PC-9 (cell line): ENCODE measurements around the gene ARID5A.
"Not testable (repeated sequence)": the region's sequence is repeated elsewhere in the genome, so short reads cannot be mapped to it uniquely, and the experiment has no call there.

ENCODE experiments used
- CTCF ChIP-seq: fragments of 200-600 bp; sonication (generic); conservative IDR thresholded peaks from 2 replicates; pipeline ENCODE4 v1.6.1; 2017; ENCODE audit warnings: mixed run types, antibody characterized with exemption, mild to moderate bottlenecking, moderate library complexity
- EZH2 ChIP-seq: fragments of 200-600 bp; sonication (generic); IDR thresholded peaks from 2 replicates; pipeline ENCODE4 v1.8.0; 2017; ENCODE audit warnings: antibody characterized with exemption, low read depth

DNA sequence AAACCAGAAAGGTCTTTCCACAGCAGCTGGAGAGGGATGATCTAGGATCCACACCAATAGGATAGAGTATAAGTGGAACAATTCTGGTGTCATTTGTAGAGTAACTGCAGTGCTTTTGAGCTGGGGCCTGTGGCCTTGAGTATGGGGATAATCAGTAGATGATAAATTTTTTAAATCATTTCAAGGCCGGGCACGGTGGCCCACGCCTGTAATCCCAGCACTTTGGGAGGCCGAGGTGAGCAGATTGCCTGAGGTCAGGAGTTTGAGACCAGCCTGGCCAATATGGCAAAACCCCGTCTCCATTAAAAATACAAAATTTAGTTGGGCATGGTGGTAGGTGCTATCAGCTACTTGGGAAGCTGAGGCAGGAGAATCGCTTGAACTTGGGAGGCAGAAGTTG is 20.9 kb downstream of the ARID5A start:
- not testable (repeated sequence) for TF ChIP-seq EZH2, CTCF
